Stimulated activated memory B cell treated with anti-CD40 and anti-IgM and Interleukin-4, amounts not matched to agents 10 μg/mL and 1 μg/mL and 100 μg/mL, for 72 hours (primary cell): ENCODE results near the gene CCDC122.
"Not testable (repeated sequence)": the region's sequence is repeated elsewhere in the genome, so short reads cannot be mapped to it uniquely, and the experiment has no call there.

Experiments used
- ATAC-seq: fragments of 150-1000 bp; cut with Tn5 transposase; 2 replicates; pipeline ENCODE4 v1.10.0; 2021
- H3K27ac Mint-ChIP-seq: one replicate; pipeline ENCODE4 v1.8.0; 2022; ENCODE audit warnings: mild to moderate bottlenecking, mixed read lengths
- H3K27me3 Mint-ChIP-seq: one replicate; pipeline ENCODE4 v1.8.0; 2022; ENCODE audit warnings: mixed read lengths
- H3K36me3 Mint-ChIP-seq: one replicate; pipeline ENCODE4 v1.8.0; 2022; ENCODE audit warnings: mixed read lengths
- H3K4me1 Mint-ChIP-seq: one replicate; pipeline ENCODE4 v1.8.0; 2022; ENCODE audit warnings: mixed read lengths
- H3K4me3 Mint-ChIP-seq: one replicate; pipeline ENCODE4 v1.8.0; 2022; ENCODE audit warnings: mild to moderate bottlenecking, moderate library complexity, mixed read lengths
- H3K9me3 Mint-ChIP-seq: one replicate; pipeline ENCODE4 v1.8.0; 2022; ENCODE audit warnings: mixed read lengths

Gene CCDC122

GRCh38 chr13:43846496-43847158 lies 32.9 kb downstream of the CCDC122 start:
- H3K27ac Mint-ChIP-seq: no peak overlapping the region
- peaks cover 12% of the 10 kb centered on the region for H3K9me3 Mint-ChIP-seq
- no peaks in the 10 kb centered on the region for H3K27me3 Mint-ChIP-seq
- H3K4me3 Mint-ChIP-seq: no peak overlapping the region
- H3K36me3 Mint-ChIP-seq: peaks cover 37% of the 10 kb centered on the region
- no peaks in the 10 kb centered on the region for H3K4me1 Mint-ChIP-seq
- ATAC-seq: no peak

- peaks cover 5% of the 10 kb centered on the region for H3K36me3 Mint-ChIP-seq
- no peaks in the 10 kb centered on the region for H3K4me1 Mint-ChIP-seq
- peaks cover 5% of the 10 kb centered on the region for H3K9me3 Mint-ChIP-seq
- no peak overlapping the region for H3K27ac Mint-ChIP-seq
- no peak for ATAC-seq
- H3K4me3 Mint-ChIP-seq: no peak overlapping the region
- H3K27me3 Mint-ChIP-seq: no peaks in the 10 kb centered on the region
These were observed 40.6 kb downstream of the CCDC122 start for GRCh38 chr13:43838909-43839308.

- Mint-ChIP-seq H3K4me1 (no peaks in the 10 kb centered on the region), H3K4me3 (no peak overlapping the region), H3K27me3 (no peaks in the 10 kb centered on the region), H3K36me3 (peaks cover 1% of the 10 kb centered on the region), H3K9me3 (no peaks in the 10 kb centered on the region), H3K27ac (no peak overlapping the region)
- no peak for ATAC-seq
These were observed 43.8 kb downstream of the CCDC122 start for GRCh38 chr13:43835701-43836100.

GRCh38 chr13:43831088-43831487 lies 48.5 kb downstream of the CCDC122 start:
- Mint-ChIP-seq H3K9me3 (no peaks in the 10 kb centered on the region), H3K4me3 (no peak overlapping the region), H3K4me1 (no peaks in the 10 kb centered on the region), H3K27me3 (no peaks in the 10 kb centered on the region), H3K36me3 (no peaks in the 10 kb centered on the region), H3K27ac (no peak overlapping the region)
- ATAC-seq: no peak

GRCh38 chr13:43830497-43830881 lies 49.1 kb downstream of the CCDC122 start:
- Mint-ChIP-seq H3K36me3 (no peaks in the 10 kb centered on the region), H3K4me1 (no peaks in the 10 kb centered on the region), H3K9me3 (no peaks in the 10 kb centered on the region), H3K27ac (no peak overlapping the region), H3K27me3 (no peaks in the 10 kb centered on the region), H3K4me3 (no peak overlapping the region)
- ATAC-seq: no peak

- H3K4me1 Mint-ChIP-seq, ATAC-seq, H3K36me3 Mint-ChIP-seq, H3K9me3 Mint-ChIP-seq, H3K4me3 Mint-ChIP-seq, H3K27ac Mint-ChIP-seq, H3K27me3 Mint-ChIP-seq: not testable (repeated sequence)
These were observed 54.9 kb downstream of the CCDC122 start for GRCh38 chr13:43824656-43825055.

GRCh38 chr13:43822969-43823368 lies 56.6 kb downstream of the CCDC122 start:
- no peaks in the 10 kb centered on the region for H3K36me3 Mint-ChIP-seq
- no peak for ATAC-seq
- peaks cover 3% of the 10 kb centered on the region for H3K9me3 Mint-ChIP-seq
- no peaks in the 10 kb centered on the region for H3K4me1 Mint-ChIP-seq
- H3K4me3 Mint-ChIP-seq: no peak overlapping the region
- peaks cover 6% of the 10 kb centered on the region for H3K27me3 Mint-ChIP-seq
- H3K27ac Mint-ChIP-seq: no peak overlapping the region

- no peak overlapping the region for H3K4me3 Mint-ChIP-seq
- peaks cover 24% of the 10 kb centered on the region for H3K27me3 Mint-ChIP-seq
- no peak for ATAC-seq
- H3K27ac Mint-ChIP-seq: no peak overlapping the region
- peaks cover 3% of the 10 kb centered on the region for H3K9me3 Mint-ChIP-seq
- H3K4me1 Mint-ChIP-seq: no peaks in the 10 kb centered on the region
- H3K36me3 Mint-ChIP-seq: no peaks in the 10 kb centered on the region
These were observed 63.1 kb downstream of the CCDC122 start for GRCh38 chr13:43816401-43816889.

GRCh38 chr13:43815204-43815603 lies 64.3 kb downstream of the CCDC122 start:
- H3K36me3 Mint-ChIP-seq: no peaks in the 10 kb centered on the region
- H3K27ac Mint-ChIP-seq: no peak overlapping the region
- H3K9me3 Mint-ChIP-seq: peaks cover 3% of the 10 kb centered on the region
- no peaks in the 10 kb centered on the region for H3K4me1 Mint-ChIP-seq
- H3K4me3 Mint-ChIP-seq: no peak overlapping the region
- H3K27me3 Mint-ChIP-seq: peaks cover 24% of the 10 kb centered on the region
- no peak for ATAC-seq

- Mint-ChIP-seq H3K36me3 (no peaks in the 10 kb centered on the region), H3K4me1 (no peaks in the 10 kb centered on the region), H3K4me3 (no peak overlapping the region), H3K27ac (no peak overlapping the region), H3K27me3 (no peaks in the 10 kb centered on the region), H3K9me3 (no peaks in the 10 kb centered on the region)
- no peak for ATAC-seq
These were observed 70.9 kb downstream of the CCDC122 start for GRCh38 chr13:43808676-43809075.

GRCh38 chr13:43805681-43806128 lies 73.8 kb downstream of the CCDC122 start:
- ATAC-seq: no peak
- no peaks in the 10 kb centered on the region for H3K4me1 Mint-ChIP-seq

GRCh38 chr13:43805071-43805468 lies 74.5 kb downstream of the CCDC122 start:
- Mint-ChIP-seq H3K4me1 (no peaks in the 10 kb centered on the region), H3K36me3 (no peaks in the 10 kb centered on the region), H3K27ac (no peak overlapping the region), H3K9me3 (no peaks in the 10 kb centered on the region), H3K27me3 (no peaks in the 10 kb centered on the region), H3K4me3 (no peak overlapping the region)
- ATAC-seq: no peak

More at GRCh38 chr13:43805681-43806128, 73.8 kb downstream of the CCDC122 start:
- Mint-ChIP-seq H3K27me3 (no peaks in the 10 kb centered on the region), H3K4me3 (no peak overlapping the region), H3K27ac (no peak overlapping the region), H3K36me3 (no peaks in the 10 kb centered on the region), H3K9me3 (no peaks in the 10 kb centered on the region)

- Mint-ChIP-seq H3K4me3 (no peak overlapping the region), H3K36me3 (no peaks in the 10 kb centered on the region), H3K4me1 (no peaks in the 10 kb centered on the region), H3K27me3 (no peaks in the 10 kb centered on the region), H3K9me3 (no peaks in the 10 kb centered on the region), H3K27ac (no peak overlapping the region)
- ATAC-seq: no peak
These were observed 75.0 kb downstream of the CCDC122 start for GRCh38 chr13:43804461-43805070.

- Mint-ChIP-seq H3K27ac (no peak overlapping the region), H3K4me3 (no peak overlapping the region)
These were observed 77.0 kb downstream of the CCDC122 start for GRCh38 chr13:43802511-43802910.

GRCh38 chr13:43800828-43801227 lies 78.7 kb downstream of the CCDC122 start:
- no peak overlapping the region for H3K27ac Mint-ChIP-seq
- no peak overlapping the region for H3K4me3 Mint-ChIP-seq
- ATAC-seq: no peak

More at GRCh38 chr13:43802511-43802910, 77.0 kb downstream of the CCDC122 start:
- peaks cover 9% of the 10 kb centered on the region for H3K27me3 Mint-ChIP-seq
- no peaks in the 10 kb centered on the region for H3K36me3 Mint-ChIP-seq
- H3K9me3 Mint-ChIP-seq: no peaks in the 10 kb centered on the region
- no peak for ATAC-seq
- H3K4me1 Mint-ChIP-seq: no peaks in the 10 kb centered on the region

GRCh38 chr13:43799191-43799590 lies 80.3 kb downstream of the CCDC122 start:
- Mint-ChIP-seq H3K36me3 (no peaks in the 10 kb centered on the region), H3K27me3 (peaks cover 9% of the 10 kb centered on the region), H3K4me3 (no peak overlapping the region), H3K4me1 (no peaks in the 10 kb centered on the region), H3K9me3 (no peaks in the 10 kb centered on the region), H3K27ac (no peak overlapping the region)
- ATAC-seq: no peak

More at GRCh38 chr13:43800828-43801227, 78.7 kb downstream of the CCDC122 start:
- Mint-ChIP-seq H3K9me3 (no peaks in the 10 kb centered on the region), H3K36me3 (no peaks in the 10 kb centered on the region), H3K27me3 (peaks cover 9% of the 10 kb centered on the region), H3K4me1 (no peaks in the 10 kb centered on the region)
